Measurements from ENCODE around the gene TTLL11.

The TTLL11 gene

DNA sequence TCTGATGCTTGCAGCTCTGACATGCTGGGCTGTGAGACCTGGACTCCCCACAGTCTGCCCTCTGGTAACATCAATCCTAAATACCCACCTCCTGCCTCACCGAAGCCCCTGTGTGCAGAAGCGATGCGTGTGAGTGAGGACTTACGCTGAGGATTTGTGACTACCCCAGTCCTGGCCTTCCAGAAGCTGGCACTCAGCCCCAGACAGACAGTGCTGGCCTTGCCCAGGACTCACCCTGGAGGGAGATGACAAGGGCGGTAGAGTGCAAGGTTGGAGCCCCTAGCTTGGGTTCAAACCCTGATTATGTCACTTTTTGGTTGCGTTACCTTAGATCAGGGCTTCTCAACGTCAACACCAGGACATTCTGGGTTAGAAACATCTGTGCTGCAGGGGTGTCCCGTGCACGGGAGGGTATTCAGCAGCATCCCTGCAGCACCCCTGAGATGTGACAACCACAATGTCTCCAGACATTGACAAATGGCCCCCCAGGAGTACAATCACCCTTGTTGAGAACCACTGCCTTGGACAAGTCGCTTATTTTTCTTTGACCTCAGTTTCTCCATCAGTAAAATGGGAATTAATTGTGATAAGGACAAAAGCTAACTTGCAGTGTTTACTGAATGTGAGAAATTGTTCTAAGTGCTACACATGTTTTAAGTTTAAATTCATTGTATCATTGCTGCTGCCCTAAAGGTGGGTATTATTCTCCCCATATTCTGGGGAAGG is 23.5 kb upstream of the TTLL11 start:
- TF ChIP-seq, protein P1, sequence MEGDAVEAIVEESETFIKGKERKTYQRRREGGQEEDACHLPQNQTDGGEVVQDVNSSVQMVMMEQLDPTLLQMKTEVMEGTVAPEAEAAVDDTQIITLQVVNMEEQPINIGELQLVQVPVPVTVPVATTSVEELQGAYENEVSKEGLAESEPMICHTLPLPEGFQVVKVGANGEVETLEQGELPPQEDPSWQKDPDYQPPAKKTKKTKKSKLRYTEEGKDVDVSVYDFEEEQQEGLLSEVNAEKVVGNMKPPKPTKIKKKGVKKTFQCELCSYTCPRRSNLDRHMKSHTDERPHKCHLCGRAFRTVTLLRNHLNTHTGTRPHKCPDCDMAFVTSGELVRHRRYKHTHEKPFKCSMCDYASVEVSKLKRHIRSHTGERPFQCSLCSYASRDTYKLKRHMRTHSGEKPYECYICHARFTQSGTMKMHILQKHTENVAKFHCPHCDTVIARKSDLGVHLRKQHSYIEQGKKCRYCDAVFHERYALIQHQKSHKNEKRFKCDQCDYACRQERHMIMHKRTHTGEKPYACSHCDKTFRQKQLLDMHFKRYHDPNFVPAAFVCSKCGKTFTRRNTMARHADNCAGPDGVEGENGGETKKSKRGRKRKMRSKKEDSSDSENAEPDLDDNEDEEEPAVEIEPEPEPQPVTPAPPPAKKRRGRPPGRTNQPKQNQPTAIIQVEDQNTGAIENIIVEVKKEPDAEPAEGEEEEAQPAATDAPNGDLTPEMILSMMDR (IDR thresholded peaks at IDR 0.05; ENCODE audit: extremely low read depth, insufficient read depth, missing control alignments): no peak
- in situ Hi-C loops (cut with MboI; ENCODE audit: low pct_unique_long_range_greater_than_20kb, low sequenced_read_pairs, unreplicated experiment): loop anchor here (25.0 kb wide), 1 partner anchor 696 kb away; the partner anchor contains the start of gene OR1K1
- no peak for DNase-seq (ENCODE audit: low spot score)

DNA sequence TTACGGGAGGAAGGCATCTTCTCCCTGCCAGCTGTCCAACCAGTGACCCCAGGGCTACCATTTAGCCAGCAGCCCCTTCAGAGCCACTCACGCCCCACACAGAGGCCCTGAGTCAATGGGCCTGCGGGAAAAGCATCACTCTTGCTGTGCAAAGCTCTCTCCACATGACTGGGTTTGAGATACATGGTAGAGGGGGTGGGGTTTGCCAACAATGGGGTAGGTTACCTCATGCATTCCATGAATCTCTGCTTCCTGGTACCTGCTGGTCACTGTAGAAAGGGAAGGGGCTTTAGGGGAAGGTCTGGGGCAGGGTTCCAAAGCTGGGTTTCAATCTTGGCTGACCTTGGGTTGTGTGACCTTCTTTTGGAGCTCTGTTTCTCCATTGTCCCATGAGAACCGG is 22.9 kb upstream of the TTLL11 start:
- in situ Hi-C loops (cut with MboI; ENCODE audit: low pct_unique_long_range_greater_than_20kb, low sequenced_read_pairs, unreplicated experiment): loop anchor here (25.0 kb wide), 1 partner anchor 696 kb away; the partner anchor contains the start of gene OR1K1
- TF ChIP-seq, protein P1 (IDR thresholded peaks at IDR 0.05; ENCODE audit: extremely low read depth, insufficient read depth, missing control alignments): no peak
- no peak for DNase-seq (ENCODE audit: low spot score)

DNA sequence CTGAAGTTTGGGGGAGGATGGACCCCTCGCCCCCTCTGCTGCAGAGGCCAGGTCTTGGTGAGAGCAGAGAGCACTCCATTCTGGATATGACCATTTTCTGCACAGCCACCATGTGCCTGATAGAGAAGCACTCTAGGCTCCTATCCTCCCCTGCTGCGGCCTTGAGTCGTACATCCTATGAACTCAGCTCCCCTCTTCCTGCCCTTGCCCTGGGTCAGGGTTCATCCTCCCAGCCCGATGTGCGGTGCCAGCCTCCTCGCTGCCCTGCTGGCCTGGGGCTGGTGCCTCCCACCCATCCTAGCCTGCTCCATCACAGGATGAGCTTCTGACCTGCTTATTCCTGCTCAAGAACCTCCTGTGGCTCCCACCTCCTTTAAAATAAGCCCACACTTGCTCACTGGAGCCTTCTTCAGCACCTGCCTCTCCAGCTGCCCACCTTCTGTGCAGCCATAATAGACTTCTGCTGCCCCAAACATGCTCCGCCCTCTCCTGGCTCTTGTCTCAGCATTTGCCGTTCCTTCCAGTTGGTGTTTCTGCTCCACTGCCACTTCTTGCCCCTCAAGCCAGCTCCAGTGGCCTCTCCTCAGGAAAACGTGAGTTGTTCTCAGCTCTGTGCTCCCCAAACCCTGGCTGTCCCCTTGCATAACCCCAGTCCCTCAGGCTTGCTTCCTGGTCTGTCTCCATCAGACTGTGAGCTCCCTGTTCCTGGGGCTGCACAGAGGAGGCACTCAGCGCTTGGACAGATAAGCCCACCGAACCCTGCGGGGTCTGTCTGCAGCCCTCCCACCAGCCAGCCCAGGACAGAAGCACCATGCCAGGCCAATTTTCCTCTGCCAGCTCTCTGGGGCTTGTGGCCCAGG is 22.3 kb upstream of the TTLL11 start:
- TF ChIP-seq, protein P1 (IDR thresholded peaks at IDR 0.05; ENCODE audit: extremely low read depth, insufficient read depth, missing control alignments): no peak
- DNase-seq (ENCODE audit: low spot score): no peak
- in situ Hi-C loops (cut with MboI; ENCODE audit: low pct_unique_long_range_greater_than_20kb, low sequenced_read_pairs, unreplicated experiment): loop anchor here (25.0 kb wide), 1 partner anchor 697 kb away; the partner anchor contains the start of gene OR1K1

DNA sequence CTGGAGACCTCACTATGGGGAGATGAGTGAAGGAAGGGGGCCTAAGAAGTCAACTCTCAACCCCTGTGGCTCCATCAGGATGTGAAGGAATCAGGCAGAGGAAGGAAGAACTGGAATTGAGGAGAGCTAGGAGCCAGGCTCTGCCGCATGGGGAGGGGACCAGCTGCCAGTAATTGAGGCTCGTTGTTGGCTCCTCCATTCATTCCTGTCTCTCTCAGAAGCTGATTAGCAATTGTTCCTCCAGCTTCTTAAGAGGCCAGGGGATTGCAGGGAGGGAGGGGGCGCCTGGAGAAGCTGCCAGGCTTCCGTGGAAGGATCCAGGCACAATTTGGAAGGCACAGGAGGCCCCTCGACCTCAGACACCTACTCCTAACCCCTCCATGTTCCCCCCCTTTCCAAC is 20.5 kb upstream of the TTLL11 start:
- in situ Hi-C loops (cut with MboI; ENCODE audit: low pct_unique_long_range_greater_than_20kb, low sequenced_read_pairs, unreplicated experiment): loop anchor here (25.0 kb wide), 1 partner anchor 699 kb away; the partner anchor contains the start of gene OR1K1
- TF ChIP-seq, protein P1 (IDR thresholded peaks at IDR 0.05; ENCODE audit: extremely low read depth, insufficient read depth, missing control alignments): no peak
- no peak for DNase-seq (ENCODE audit: low spot score)

DNA sequence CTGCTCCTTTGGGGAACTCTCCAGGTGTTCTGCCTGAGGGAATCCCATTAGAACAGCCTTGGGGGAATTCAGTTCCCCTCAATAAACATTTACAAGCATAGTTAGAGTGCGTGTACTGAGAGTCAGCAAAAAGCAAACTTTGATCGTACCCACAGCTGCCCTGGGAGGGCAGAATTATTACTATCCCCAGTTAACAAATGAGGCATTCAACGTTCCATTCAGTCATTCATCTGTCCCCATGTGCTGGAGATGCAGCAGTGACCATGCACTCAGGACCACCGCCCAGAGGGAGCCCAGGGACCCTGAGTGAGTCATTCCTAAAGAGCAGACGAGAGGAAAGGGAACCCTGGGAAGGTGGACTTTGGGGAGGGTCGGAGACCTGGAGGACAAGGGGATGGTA is 19.1 kb upstream of the TTLL11 start:
- TF ChIP-seq, protein P1 (IDR thresholded peaks at IDR 0.05; ENCODE audit: extremely low read depth, insufficient read depth, missing control alignments): no peak
- in situ Hi-C loops (cut with MboI; ENCODE audit: low pct_unique_long_range_greater_than_20kb, low sequenced_read_pairs, unreplicated experiment): loop anchor here (25.0 kb wide), 1 partner anchor 700 kb away; the partner anchor contains the start of gene OR1K1
- DNase-seq (ENCODE audit: low spot score): no peak

DNA sequence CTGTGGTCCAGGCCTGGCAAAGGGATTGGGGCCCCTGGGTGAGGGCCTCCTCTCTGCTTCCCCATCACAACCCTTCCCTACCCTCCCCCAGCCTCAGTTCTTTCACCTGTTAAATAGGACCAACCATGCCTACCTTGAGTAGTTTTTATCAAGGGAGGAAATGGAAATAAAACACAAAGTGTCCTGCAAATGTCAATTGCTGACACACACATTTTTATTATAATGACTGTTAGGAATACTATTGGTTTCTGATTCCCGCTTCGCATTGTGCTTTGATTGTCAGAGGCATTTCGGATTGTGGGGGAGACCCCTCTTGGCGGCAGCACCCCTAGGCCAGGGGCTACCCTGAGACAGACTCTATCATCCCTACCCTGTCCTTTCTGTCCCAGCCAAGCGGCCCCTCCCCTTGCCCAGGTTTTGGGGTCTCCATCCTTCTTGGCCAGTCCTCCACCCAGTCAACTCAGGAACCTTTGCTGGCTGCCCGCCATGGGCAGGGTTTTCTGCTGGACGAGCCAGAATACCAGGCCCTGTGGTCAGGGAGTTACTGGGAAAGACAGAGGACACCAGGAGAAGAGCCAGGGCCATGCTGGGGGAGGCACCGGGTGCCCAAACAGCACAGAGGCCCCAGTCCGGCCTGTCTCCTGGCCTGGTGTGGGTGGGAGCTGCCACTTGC is 18.4 kb upstream of the TTLL11 start:
- in situ Hi-C loops (cut with MboI; ENCODE audit: low pct_unique_long_range_greater_than_20kb, low sequenced_read_pairs, unreplicated experiment): loop anchor here (25.0 kb wide), 1 partner anchor 701 kb away; the partner anchor contains the start of gene OR1K1
- TF ChIP-seq, protein P1 (IDR thresholded peaks at IDR 0.05; ENCODE audit: extremely low read depth, insufficient read depth, missing control alignments): no peak
- DNase-seq (ENCODE audit: low spot score): no peak

All from GM13977 (cell line).